Activated gamma-delta T cell treated with anti-CD3 and anti-CD28 coated beads, Interleukin-2, amount 50 U/mL, for 16 hours (primary cell): ENCODE results near the gene FHDC1.

Experiments used
- DNase-seq: peaks from one replicate; pipeline ENCODE4 v3.0.0-alpha.2; 2020; ENCODE audit warnings: low read depth

Gene FHDC1

DNA sequence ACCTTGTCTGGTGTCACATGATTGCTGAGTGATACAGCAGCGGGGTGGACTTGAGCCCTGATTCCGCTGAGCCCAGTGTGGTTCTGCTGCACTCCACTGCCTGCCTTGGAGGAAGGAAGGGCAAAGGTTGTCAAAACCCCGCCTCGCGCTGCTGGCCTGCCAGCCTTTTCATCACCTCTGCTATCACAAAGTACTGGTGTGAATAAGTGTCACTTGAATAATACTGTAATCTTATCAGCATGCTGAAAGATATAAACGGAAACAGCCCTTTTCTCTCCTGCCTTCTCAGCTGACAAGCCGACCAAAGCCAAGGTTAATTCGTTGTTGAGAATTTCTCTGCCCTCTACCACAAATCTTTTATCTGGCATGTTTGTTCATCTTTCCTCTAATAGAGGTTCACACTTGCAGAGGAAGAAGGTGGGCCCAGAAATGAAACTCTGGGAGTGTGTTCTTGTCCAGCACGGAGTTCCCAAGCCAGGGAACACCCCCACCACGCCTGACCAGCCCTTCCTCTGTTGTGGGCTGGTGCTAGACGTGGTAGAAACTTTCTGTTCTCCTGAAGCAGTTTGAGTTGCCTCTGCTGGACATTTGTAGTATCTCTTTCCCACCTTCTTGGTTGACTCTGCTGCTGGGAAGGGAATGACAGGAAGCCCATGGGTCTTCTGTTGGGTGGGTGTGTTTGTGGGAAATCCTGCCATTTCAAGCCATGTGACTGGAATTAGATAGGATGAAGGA lies 21.5 kb downstream of the FHDC1 start:
- no peak for DNase-seq

- DNase-seq = no peak
These were observed 23.0 kb downstream of the FHDC1 start for GRCh38 chr4:152959080-152959479.

- DNase-seq = no peak
These were observed 24.0 kb downstream of the FHDC1 start for GRCh38 chr4:152960082-152960481.

- no peak for DNase-seq
These were observed 25.1 kb downstream of the FHDC1 start for GRCh38 chr4:152961014-152961772.

DNA sequence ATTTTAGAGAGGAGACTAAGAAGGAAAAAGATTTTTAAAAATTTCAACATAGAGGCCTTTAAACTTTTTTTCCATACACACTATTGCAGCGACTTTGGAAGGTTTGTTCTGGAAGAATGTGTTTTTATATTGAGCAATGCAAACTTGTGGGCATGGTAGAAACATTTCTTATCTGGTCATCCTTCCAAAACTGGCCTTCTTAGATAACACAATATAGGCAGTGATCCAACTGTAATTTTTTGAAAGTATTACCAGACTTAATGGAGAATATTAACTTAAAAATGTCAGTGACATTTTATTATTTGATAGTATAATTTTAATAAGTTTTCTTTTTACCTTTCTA lies 25.6 kb downstream of the FHDC1 start:
- DNase-seq = no peak

GRCh38 chr4:152962150-152962549 lies 26.0 kb downstream of the FHDC1 start:
- no peak for DNase-seq

- DNase-seq = no peak
These were observed 28.2 kb downstream of the FHDC1 start for GRCh38 chr4:152964335-152964734.

GRCh38 chr4:152965611-152966010 lies 29.5 kb downstream of the FHDC1 start:
- no peak for DNase-seq

DNA sequence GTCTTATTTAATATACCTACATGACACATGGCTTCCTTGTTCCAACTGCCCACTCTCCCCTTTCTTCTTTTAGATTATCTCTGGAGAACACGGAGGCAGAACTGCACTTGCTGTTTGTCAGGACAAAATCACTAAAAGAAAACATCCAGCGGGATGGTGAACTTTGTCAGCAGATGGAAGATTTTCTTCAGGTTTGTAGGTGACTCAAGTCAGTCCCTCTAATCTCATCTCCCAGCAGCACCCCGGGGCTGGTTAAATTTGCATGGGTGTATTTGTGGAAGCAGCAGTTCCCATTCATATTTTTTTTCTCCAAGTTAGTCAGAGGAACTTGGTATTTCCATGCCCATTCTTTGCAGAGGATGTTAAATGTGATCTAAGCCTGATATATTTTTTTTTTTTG lies 31.8 kb downstream of the FHDC1 start:
- DNase-seq = no peak

GRCh38 chr4:152968806-152969394 lies 32.8 kb downstream of the FHDC1 start:
- DNase-seq = no peak

- no peak for DNase-seq
These were observed 34.1 kb downstream of the FHDC1 start for GRCh38 chr4:152970102-152970820.

- no peak for DNase-seq
These were observed 34.9 kb downstream of the FHDC1 start for GRCh38 chr4:152971053-152971452.

GRCh38 chr4:152972821-152973628 lies 36.9 kb downstream of the FHDC1 start:
- DNase-seq = no peak

DNA sequence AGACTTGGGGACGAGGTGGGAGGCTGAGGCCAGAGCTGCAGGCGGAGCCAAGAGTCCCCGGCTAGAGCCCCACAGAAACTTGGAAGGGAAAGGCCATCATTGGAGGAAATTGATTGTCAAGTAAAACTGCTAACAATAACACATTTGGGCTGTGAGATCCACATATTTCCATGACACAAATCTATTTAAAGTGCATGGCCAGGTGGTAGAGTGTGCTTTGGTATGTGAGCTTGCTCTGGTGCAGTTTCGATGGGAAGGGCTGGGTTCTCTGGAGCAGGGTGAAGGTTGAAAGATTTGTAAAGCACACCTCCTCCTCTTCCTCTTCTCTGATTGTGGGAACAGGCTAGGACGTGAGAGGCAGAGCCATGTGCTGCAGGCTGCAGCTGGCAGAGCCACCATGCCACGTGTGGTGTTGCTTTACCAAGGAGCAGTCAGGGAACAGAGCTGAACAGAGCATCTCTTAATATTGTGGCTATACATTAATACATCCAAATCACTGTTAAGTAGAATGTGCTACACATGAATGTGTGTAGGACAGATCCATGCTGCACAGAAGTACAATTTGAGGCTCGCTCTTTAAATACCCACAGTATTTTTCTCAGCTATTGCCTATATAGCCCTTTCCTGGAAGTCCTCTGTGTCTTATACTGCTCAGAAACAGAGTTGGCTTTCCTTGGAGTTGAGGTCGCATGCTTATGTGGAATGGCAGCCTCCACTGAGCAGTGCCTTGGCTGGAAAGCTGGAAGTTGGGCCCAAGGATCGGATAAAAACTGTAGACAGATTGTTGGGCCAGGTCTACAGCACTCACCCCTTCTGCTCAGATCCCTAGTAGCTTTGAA lies 37.7 kb downstream of the FHDC1 start:
- DNase-seq = no peak

GRCh38 chr4:152974468-152975379 lies 38.6 kb downstream of the FHDC1 start:
- no peak for DNase-seq

- DNase-seq = no peak
These were observed 39.5 kb downstream of the FHDC1 start for GRCh38 chr4:152975380-152976211.

GRCh38 chr4:152976212-152976761 lies 40.2 kb downstream of the FHDC1 start:
- no peak for DNase-seq

DNA sequence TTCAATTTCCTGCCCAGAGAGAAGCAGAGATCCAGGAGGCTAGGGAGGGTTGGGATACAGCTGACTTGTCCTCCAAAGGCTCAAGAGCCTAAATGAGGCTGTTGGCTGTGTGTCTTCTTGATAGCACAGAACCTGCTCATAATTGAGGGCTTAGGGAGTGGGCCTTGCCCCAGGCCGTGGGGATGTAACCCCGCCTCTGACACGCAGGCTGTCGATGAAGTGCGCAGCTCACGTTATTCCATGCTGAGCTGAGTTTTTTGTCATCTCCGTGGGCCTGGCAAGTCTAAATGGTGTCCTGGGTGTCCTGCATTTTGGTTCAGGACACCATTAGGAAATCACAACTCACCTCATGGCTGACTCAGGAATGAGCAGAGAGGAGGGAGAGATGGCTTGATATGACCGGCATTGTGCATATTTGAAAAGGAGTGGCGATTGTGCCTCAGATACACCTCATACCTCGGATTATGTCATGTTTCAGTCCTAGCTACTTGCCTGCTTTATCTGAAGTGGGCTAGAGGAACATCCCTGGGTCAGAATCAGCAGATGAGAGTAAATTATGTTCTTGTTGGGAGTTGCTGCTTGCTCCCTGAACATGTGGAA lies 43.7 kb downstream of the FHDC1 start:
- DNase-seq = no peak
